GM18861 (cell line): ENCODE data around the gene SIPA1L3.
"Not testable (repeated sequence)": the region's sequence is repeated elsewhere in the genome, so short reads cannot be mapped to it uniquely, and the experiment has no call there.

Experiments
- ATAC-seq: cut with Tn5 transposase; IDR thresholded peaks from one replicate; pipeline ENCODE4 v1.9.1; 2021; ENCODE audit not compliant: unreplicated experiment

SIPA1L3 gene

GRCh38 chr19:37906869-37907734 is at the start of gene SIPA1L3:
Gene SIPA1L3, plus strand, starts transcription at chr19:37907208. Its CDS starts 174,358 bp downstream, at chr19:38081566.
- ATAC-seq: peak; percentile 78

- no peak for ATAC-seq
These were observed 42.5 kb upstream of the SIPA1L3 start for GRCh38 chr19:37864501-37864900.

GRCh38 chr19:37865930-37866329 is 41.1 kb upstream of the SIPA1L3 start:
- ATAC-seq: not testable (repeated sequence)

- no peak for ATAC-seq
These were observed 39.2 kb upstream of the SIPA1L3 start for GRCh38 chr19:37867831-37868230.

- no peak for ATAC-seq
These were observed 37.2 kb upstream of the SIPA1L3 start for GRCh38 chr19:37869766-37870340.

GRCh38 chr19:37872383-37872782 is 34.6 kb upstream of the SIPA1L3 start:
- no peak for ATAC-seq

GRCh38 chr19:37874784-37875183 is 32.2 kb upstream of the SIPA1L3 start:
- no peak for ATAC-seq

- no peak for ATAC-seq
These were observed 31.0 kb upstream of the SIPA1L3 start for GRCh38 chr19:37876032-37876431.

- ATAC-seq: no peak
These were observed 29.9 kb upstream of the SIPA1L3 start for GRCh38 chr19:37877147-37877546.

- no peak for ATAC-seq
These were observed 21.6 kb upstream of the SIPA1L3 start for GRCh38 chr19:37885392-37885791.

- no peak for ATAC-seq
These were observed 20.4 kb upstream of the SIPA1L3 start for GRCh38 chr19:37886571-37886970.

- ATAC-seq: no peak
These were observed 13.0 kb upstream of the SIPA1L3 start for GRCh38 chr19:37893845-37894575.

GRCh38 chr19:37896180-37896579 is 10.8 kb upstream of the SIPA1L3 start:
- no peak for ATAC-seq

- ATAC-seq: no peak
These were observed 7.6 kb upstream of the SIPA1L3 start for GRCh38 chr19:37899453-37899852.

- no peak for ATAC-seq
These were observed 7.0 kb upstream of the SIPA1L3 start for GRCh38 chr19:37899966-37900365.

GRCh38 chr19:37902668-37903067 is 4.3 kb upstream of the SIPA1L3 start:
- ATAC-seq: no peak

- ATAC-seq: no peak
These were observed 3.9 kb upstream of the SIPA1L3 start for GRCh38 chr19:37903096-37903495.

- no peak for ATAC-seq
These were observed 801 bp upstream of the SIPA1L3 start, which contains the start of gene WDR87 for GRCh38 chr19:37905946-37906868. Gene WDR87, minus strand, starts transcription at chr19:37906594. Its CDS starts 8,355 bp downstream, at chr19:37898239.

GRCh38 chr19:37907735-37908455 is 887 bp downstream of the SIPA1L3 start:
- ATAC-seq: no peak

- no peak for ATAC-seq
These were observed 2.7 kb downstream of the SIPA1L3 start for GRCh38 chr19:37909661-37910199.
